ENCODE results near the gene ARID3B. TPM values are rescaled to one million over a fixed set of nuclear protein-coding genes. Genes with fewer than 3 reads are reported as not detected.
"Not testable (repeated sequence)": the region's sequence is repeated elsewhere in the genome, so short reads cannot be mapped to it uniquely, and the experiment has no call there.

Gene ARID3B, protein sequence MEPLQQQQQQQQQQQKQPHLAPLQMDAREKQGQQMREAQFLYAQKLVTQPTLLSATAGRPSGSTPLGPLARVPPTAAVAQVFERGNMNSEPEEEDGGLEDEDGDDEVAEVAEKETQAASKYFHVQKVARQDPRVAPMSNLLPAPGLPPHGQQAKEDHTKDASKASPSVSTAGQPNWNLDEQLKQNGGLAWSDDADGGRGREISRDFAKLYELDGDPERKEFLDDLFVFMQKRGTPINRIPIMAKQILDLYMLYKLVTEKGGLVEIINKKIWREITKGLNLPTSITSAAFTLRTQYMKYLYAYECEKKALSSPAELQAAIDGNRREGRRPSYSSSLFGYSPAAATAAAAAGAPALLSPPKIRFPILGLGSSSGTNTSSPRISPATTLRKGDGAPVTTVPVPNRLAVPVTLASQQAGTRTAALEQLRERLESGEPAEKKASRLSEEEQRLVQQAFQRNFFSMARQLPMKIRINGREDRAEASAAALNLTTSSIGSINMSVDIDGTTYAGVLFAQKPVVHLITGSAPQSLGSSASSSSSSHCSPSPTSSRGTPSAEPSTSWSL
- 91.6 and 92.3 TPM in 2 replicates for total RNA-seq (2014; rRNA removed; shearing (Covaris generic))

GRCh38 chr15:74540761-74541493 lies at the start of gene ARID3B:
ARID3B (plus strand) TSS chr15:74541220; CDS start chr15:74543937, 2,717 bp downstream.
- in situ Hi-C loops (cut with HindIII; ENCODE audit: low sequenced_read_pairs) = no loop called here
- peak; percentile 97 for DNase-seq (ENCODE audit: low spot score)

DNA sequence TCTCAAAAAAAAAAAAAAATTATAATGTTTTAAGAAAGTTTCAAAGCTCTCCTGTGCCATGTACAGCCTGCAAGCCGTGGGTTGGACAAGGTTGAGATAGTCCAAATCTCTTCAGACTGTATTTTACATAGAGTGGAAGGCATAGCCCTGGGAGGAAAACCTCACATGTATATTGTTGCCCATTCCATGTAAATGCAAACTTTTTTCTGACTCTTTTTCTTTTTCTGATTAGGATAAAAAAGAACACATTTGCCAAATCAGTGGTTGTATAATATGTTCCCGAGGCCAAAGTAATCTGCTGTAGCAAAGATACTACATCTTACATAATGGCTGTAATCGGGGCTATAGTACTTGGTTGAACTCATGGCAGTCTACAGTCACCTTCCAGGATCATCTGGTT lies 44.4 kb upstream of the ARID3B start:
- DNase-seq (ENCODE audit: low spot score) = no peak
- in situ Hi-C loops (cut with HindIII; ENCODE audit: low sequenced_read_pairs) = loop anchor here (10.0 kb wide), 1 partner anchor 122 kb away; no protein-coding TSS in a partner anchor

DNA sequence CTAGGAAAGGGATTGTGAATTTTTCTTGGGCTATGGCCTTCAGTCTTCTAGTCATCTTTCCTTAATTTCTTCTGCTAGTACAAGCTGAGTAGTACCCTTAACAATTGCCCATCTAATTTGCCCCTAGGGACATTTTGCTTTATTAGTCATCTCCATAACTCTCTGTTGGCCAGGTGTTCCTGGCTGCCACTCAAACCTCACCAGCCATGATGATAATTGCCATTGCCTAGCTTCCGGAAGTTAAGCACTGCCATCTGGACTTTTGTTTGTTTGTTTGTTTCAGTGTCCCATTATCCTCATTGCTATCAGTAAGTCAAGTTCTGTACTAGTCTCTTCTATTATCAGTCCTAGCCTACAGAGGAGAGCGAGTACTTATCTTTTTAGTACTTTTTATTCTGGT lies 43.4 kb upstream of the ARID3B start:
- in situ Hi-C loops (cut with HindIII; ENCODE audit: low sequenced_read_pairs) = loop anchor here (10.0 kb wide), 1 partner anchor 123 kb away; no protein-coding TSS in a partner anchor
- DNase-seq (ENCODE audit: low spot score) = no peak

- in situ Hi-C loops (cut with HindIII; ENCODE audit: low sequenced_read_pairs) = loop anchor here (10.0 kb wide), 1 partner anchor 125 kb away; no protein-coding TSS in a partner anchor
- no peak for DNase-seq (ENCODE audit: low spot score)
These were observed 41.7 kb upstream of the ARID3B start for GRCh38 chr15:74499366-74499765.

- DNase-seq (ENCODE audit: low spot score) = no peak
These were observed 40.6 kb upstream of the ARID3B start for GRCh38 chr15:74500401-74500800.

DNA sequence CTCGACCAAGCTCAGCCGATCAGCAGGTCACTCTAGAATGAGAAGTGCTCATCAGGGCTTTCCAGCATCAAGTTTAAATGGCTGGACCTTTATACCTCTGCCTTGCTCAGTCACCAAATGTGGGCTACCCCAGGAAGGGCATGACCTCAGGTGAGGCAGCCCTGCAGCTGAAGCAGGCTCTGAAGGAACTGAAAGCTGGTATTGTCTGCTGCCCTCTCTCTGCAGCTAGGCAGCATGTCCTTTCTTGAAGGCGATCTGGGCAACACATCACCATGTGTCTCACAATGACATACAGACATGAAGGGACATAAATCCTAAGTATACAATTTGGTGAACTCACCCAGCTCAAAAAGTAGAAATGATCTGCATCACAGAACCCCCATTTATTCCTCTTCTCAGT lies 38.7 kb upstream of the ARID3B start:
- in situ Hi-C loops (cut with HindIII; ENCODE audit: low sequenced_read_pairs) = no loop called here

More at GRCh38 chr15:74500401-74500800, 40.6 kb upstream of the ARID3B start:
- in situ Hi-C loops (cut with HindIII; ENCODE audit: low sequenced_read_pairs) = no loop called here

DNA sequence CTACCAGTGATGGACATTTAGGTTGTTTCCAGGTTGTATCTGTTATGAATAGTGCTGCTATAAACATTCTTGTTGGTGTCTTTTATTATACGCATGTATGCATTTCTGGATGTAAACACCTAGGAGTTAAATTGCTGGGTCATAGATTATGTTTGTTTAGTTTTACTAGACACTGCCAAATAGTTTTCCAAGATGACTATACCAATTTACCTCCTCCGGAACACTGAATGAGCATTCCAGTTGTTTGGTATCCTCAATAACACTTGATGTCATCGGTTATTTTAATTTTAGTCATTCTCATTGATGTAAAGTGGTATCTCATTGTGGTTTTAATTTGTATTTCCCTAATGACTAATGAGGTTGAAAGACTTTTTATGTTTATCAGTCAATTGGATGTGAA lies 36.6 kb upstream of the ARID3B start:
- in situ Hi-C loops (cut with HindIII; ENCODE audit: low sequenced_read_pairs) = no loop called here
- DNase-seq (ENCODE audit: low spot score) = no peak

More for the DNA sequence above, 38.7 kb upstream of the ARID3B start:
- DNase-seq (ENCODE audit: low spot score) = no peak

- DNase-seq (ENCODE audit: low spot score) = no peak
- in situ Hi-C loops (cut with HindIII; ENCODE audit: low sequenced_read_pairs) = no loop called here
These were observed 36.2 kb upstream of the ARID3B start for GRCh38 chr15:74504836-74505235.

GRCh38 chr15:74505837-74506514 lies 35.0 kb upstream of the ARID3B start:
- peak; percentile 70 for DNase-seq (ENCODE audit: low spot score)
- in situ Hi-C loops (cut with HindIII; ENCODE audit: low sequenced_read_pairs) = no loop called here

GRCh38 chr15:74506515-74506840 lies 34.5 kb upstream of the ARID3B start:
- in situ Hi-C loops (cut with HindIII; ENCODE audit: low sequenced_read_pairs) = no loop called here
- no peak for DNase-seq (ENCODE audit: low spot score)

DNA sequence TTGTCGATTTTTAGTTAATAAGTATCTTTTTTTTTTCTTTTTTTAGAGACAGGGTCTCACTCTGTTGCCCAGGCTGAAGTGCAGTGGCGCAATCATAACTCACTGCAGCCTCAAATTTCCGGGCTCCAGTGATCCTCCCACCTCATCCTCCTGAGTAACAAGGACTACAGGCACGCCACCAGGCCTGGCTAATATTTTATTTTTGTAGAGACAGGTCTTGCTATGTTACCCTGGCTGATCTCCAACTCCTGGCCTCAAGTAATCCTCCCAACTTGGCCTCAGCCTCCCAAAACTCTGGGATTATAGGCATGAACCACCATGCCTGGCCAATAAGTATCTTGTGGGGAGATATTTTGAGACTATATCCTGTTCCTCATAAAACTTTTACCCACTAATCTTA lies 29.4 kb upstream of the ARID3B start:
- in situ Hi-C loops (cut with HindIII; ENCODE audit: low sequenced_read_pairs) = no loop called here
- no peak for DNase-seq (ENCODE audit: low spot score)

- DNase-seq (ENCODE audit: low spot score); in situ Hi-C loops (cut with HindIII; ENCODE audit: low sequenced_read_pairs): not testable (repeated sequence)
These were observed 27.0 kb upstream of the ARID3B start for GRCh38 chr15:74514059-74514458.

GRCh38 chr15:74517096-74517495 lies 23.9 kb upstream of the ARID3B start:
- DNase-seq (ENCODE audit: low spot score) = no peak
- in situ Hi-C loops (cut with HindIII; ENCODE audit: low sequenced_read_pairs) = no loop called here

DNA sequence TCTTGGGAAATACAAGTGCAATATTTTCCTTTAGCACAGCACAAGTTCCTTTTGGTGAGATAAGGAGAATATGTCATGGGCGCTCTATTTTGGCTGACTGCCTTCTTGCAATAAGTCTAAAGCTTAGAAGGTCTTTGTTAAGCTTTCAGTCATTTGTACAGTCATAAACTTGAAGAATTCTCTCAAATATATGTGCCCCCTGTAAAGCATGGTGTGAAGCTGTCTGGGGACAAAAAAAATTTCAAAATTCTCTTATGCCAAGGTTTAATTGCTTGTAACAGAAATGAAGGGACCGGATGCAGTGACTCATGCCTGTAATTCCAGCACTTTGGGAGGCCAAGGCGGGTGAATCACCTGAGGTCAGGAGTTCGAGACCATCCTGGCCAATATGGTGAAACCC lies 21.7 kb upstream of the ARID3B start:
- in situ Hi-C loops (cut with HindIII; ENCODE audit: low sequenced_read_pairs) = no loop called here
- no peak for DNase-seq (ENCODE audit: low spot score)

DNA sequence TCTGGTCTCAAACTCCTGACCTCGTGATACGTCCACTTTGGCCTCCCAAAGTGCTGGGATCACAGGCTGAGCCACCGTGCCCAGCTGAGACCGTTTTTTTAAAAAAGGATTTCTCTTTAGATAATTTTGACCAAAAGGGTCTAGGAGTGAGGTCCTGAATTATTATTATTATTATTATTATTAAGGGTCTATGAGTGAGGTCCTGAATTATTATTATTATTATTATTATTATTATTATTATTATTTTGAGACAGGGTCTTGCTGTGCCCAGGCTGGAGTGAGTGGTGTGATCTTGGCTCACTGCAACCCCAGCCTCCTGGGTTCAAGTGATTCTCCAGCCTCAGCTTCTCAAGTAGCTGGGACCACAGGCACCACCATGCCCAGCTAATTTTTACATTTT lies 20.6 kb upstream of the ARID3B start:
- no peak for DNase-seq (ENCODE audit: low spot score)
- in situ Hi-C loops (cut with HindIII; ENCODE audit: low sequenced_read_pairs) = no loop called here

DNA sequence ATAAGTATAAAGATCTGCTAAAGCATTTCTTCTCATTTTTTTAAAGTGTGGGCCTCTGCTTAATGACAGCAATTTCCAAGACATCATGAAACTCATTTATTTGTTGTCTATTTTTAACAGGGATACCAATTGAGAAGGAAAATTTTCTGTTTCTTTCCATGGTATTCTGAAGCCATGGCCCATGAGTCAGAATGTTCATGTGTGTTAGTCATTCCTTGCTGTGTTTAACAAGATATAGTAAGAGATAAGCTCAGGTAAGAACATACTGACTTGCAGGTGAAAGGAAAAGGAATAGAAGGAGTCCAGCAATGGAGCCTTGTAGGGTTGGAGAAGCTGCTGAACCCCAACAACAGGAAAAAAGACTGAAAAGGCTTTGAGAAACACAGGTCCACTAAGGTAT lies 17.0 kb upstream of the ARID3B start:
- in situ Hi-C loops (cut with HindIII; ENCODE audit: low sequenced_read_pairs) = no loop called here
- no peak for DNase-seq (ENCODE audit: low spot score)

DNA sequence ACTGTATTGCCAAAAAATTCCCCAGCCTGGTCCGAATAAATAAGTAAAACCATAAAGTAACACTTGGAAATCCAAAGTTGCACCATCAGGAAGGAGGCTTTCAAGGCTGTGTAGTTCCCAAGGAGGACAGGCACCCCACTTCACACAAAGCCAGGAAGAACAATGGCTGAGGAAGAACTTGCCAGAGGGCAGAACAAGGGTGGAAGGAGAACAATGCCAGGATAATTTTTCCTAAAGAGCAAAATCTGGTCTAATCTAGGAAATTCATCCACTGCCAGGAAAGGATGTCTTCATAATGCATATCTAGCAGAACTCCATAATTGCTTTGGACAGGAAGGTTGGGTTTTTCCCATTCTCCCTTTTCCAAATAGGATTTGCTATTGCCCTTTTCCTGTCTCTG lies 15.7 kb upstream of the ARID3B start:
- in situ Hi-C loops (cut with HindIII; ENCODE audit: low sequenced_read_pairs) = no loop called here
- DNase-seq (ENCODE audit: low spot score) = no peak

- in situ Hi-C loops (cut with HindIII; ENCODE audit: low sequenced_read_pairs) = no loop called here
- DNase-seq (ENCODE audit: low spot score) = no peak
These were observed 15.1 kb upstream of the ARID3B start for GRCh38 chr15:74525945-74526344.

GRCh38 chr15:74528876-74529275 lies 12.1 kb upstream of the ARID3B start:
- DNase-seq (ENCODE audit: low spot score) = peak; percentile 31

GRCh38 chr15:74529921-74530320 lies 11.1 kb upstream of the ARID3B start:
- DNase-seq (ENCODE audit: low spot score) = no peak
- in situ Hi-C loops (cut with HindIII; ENCODE audit: low sequenced_read_pairs) = no loop called here

More at GRCh38 chr15:74528876-74529275, 12.1 kb upstream of the ARID3B start:
- in situ Hi-C loops (cut with HindIII; ENCODE audit: low sequenced_read_pairs) = no loop called here

All from G401 (cell line).